ENCODE measurements around the gene RGS8. TPM values are rescaled to one million over a fixed set of nuclear protein-coding genes. Genes with fewer than 3 reads are reported as not detected.

RGS8 gene
- total RNA-seq, 1 experiment from 2014 or later = 25.5 TPM

DNA sequence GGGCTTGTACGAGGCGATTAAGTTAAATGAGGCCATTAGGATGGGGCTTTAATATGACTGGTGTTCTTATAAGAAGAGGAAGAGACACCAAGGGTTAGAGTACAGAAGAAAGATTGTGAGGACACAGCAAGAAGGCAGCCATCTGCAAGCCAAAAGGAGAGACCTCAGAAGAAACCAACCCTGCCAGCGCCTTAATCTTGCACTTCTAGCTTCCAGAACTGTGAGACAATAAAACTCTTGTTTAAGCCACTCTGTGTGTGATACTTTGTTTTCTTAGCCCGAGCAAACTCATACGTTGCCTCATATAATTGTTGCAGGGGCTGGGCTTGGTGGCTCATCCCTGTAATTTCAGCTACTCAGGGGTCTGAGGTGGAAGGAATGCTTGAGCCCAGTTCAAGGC lies 46.6 kb downstream of the RGS8 start:
- Histone ChIP-seq H3K27ac (ENCODE audit: low read length) (no peak overlapping the region), H3K79me2 (ENCODE audit: low read length) (no peaks in the 10 kb centered on the region), H3K36me3 (ENCODE audit: insufficient read depth, low read length) (no peaks in the 10 kb centered on the region), H3K4me1 (ENCODE audit: low read length) (peaks cover 36% of the 10 kb centered on the region), H3K27me3 (ENCODE audit: low read length) (no peaks in the 10 kb centered on the region), H3K9ac (ENCODE audit: low read length) (no peak overlapping the region), H3K4me2 (ENCODE audit: low read depth, low read length, poor library complexity, severe bottlenecking) (no peak overlapping the region), H3K9me3 (ENCODE audit: low read length) (no peaks in the 10 kb centered on the region), H3K4me3 (ENCODE audit: low read length) (no peak overlapping the region), H4K20me1 (ENCODE audit: insufficient read depth, low read depth, low read length) (no peaks in the 10 kb centered on the region), H2AFZ (ENCODE audit: low read length) (no peak overlapping the region), H3K9me2 (replicated peaks; ENCODE audit: insufficient read depth, low read length) (no peaks in the 10 kb centered on the region)
- DNase-seq = no peak

DNA sequence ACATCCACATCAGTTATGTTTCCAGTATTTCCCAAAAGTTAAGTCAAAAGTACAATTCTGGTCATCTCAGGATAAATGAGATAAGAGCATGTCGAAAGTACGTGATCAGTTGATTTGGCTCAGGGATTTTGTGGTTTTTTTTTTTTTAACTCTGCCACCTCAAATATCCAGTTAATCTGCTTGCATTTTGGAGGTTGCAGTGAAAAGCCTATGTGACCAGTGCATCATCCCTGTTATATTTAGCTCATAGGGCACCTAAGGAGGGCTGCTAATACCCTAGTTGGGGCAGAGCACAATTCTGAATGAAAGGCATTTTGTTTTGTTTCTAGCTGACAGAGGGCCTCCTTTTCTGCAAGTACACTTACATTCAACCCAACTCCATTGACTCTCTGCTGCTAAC lies 48.5 kb downstream of the RGS8 start:
- Histone ChIP-seq H3K27me3 (ENCODE audit: low read length) (no peaks in the 10 kb centered on the region), H3K4me3 (ENCODE audit: low read length) (no peak overlapping the region), H3K9ac (ENCODE audit: low read length) (no peak overlapping the region), H3K9me3 (ENCODE audit: low read length) (no peaks in the 10 kb centered on the region), H2AFZ (ENCODE audit: low read length) (no peak overlapping the region), H3K79me2 (ENCODE audit: low read length) (no peaks in the 10 kb centered on the region), H3K4me1 (ENCODE audit: low read length) (peaks cover 48% of the 10 kb centered on the region), H4K20me1 (ENCODE audit: insufficient read depth, low read depth, low read length) (no peaks in the 10 kb centered on the region), H3K4me2 (ENCODE audit: low read depth, low read length, poor library complexity, severe bottlenecking) (peak overlapping the region; percentile 12), H3K9me2 (replicated peaks; ENCODE audit: insufficient read depth, low read length) (no peaks in the 10 kb centered on the region), H3K36me3 (ENCODE audit: insufficient read depth, low read length) (no peaks in the 10 kb centered on the region), H3K27ac (ENCODE audit: low read length) (no peak overlapping the region)
- DNase-seq = no peak

Other genes starting within 250 kb of the RGS8 start
- gene RGSL1, start 234.4 kb downstream of the RGS8 start, total RNA-seq (2014; rRNA removed; shearing (Covaris generic); ENCODE audit: low replicate concordance) = 0.22 and 0.97 TPM in 2 replicates
- gene RNASEL, start 95.3 kb downstream of the RGS8 start, total RNA-seq (2014; rRNA removed; shearing (Covaris generic); ENCODE audit: low replicate concordance) = 11.8 and 17.3 TPM in 2 replicates
- gene RGS16, start 80.2 kb downstream of the RGS8 start, total RNA-seq (2014; rRNA removed; shearing (Covaris generic); ENCODE audit: low replicate concordance) = 19.0 and 27.7 TPM in 2 replicates
- gene NPL, start 105.2 kb upstream of the RGS8 start, total RNA-seq (2014; rRNA removed; shearing (Covaris generic); ENCODE audit: low replicate concordance) = 3.2 TPM in 2 replicates
- gene DHX9, start 154.8 kb upstream of the RGS8 start, total RNA-seq (2014; rRNA removed; shearing (Covaris generic); ENCODE audit: low replicate concordance) = 94.6 and 133 TPM in 2 replicates

All from Karpas-422 (cell line).